HG02840 (cell line): ENCODE results near the gene LRRFIP1.
"Not testable (repeated sequence)": the region's sequence is repeated elsewhere in the genome, so short reads cannot be mapped to it uniquely, and the experiment has no call there.

Source experiments
- ATAC-seq: cut with Tn5 transposase; IDR thresholded peaks from one replicate; pipeline ENCODE4 v1.9.1; 2021; ENCODE audit warnings: mild to moderate bottlenecking, moderate library complexity, moderate number of reproducible peaks; ENCODE audit not compliant: unreplicated experiment, low FRiP score

Gene LRRFIP1

DNA sequence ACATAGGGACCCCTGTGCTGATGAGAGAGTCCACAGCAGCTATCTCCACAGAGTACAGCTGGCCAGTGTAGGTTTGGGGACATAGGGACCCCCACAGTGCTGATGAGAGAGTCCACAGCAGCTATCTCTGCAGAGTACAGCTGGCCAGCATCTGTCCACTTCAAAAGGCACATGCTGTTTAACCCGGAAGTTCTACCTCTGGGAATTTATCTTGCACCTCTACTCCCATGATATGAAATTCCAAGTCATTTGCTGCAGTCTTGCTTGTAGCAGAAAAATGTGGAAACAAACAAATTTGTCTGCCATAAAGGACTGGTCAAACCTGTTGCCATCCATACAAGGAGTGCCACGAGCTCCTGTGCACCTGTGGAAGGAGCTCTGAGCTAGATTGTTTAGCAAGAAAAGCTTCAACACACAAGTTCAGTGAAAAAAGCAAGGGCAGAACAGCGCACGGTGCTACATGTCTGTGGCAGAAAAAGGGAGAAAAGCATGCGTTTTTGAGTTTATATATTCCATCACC lies 33.1 kb downstream of the LRRFIP1 start:
- ATAC-seq: no peak

- ATAC-seq: no peak
Measured at GRCh38 chr2:237661270-237661669, 33.9 kb downstream of the LRRFIP1 start.

DNA sequence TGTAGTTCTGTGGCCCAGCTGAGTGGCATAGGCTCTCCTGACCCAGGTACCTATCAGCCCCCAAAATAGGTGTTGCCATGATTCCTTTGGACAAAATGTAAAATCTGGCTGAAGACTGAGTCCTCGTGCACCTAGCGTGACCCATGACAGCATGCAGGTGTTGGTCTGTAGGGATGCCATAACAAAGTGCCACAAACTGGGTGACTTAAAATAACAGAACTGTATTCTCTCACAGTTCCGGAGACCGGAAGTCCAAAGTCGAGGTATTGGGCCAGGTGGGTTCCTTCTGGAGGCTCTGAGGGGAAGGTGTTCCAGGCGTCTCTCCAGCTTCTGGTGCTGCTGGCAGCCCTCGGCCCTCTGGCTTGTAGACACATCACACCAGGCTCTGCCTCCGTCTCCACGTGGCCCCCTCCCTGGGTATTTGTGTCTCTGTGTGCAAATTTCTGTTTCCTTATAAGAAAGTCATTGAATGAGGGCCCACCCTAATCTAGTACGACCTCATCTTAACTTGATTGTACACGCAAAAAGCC lies 34.5 kb downstream of the LRRFIP1 start:
- no peak for ATAC-seq

GRCh38 chr2:237662671-237663093 lies 35.3 kb downstream of the LRRFIP1 start:
- ATAC-seq: no peak

GRCh38 chr2:237663517-237664110 lies 36.2 kb downstream of the LRRFIP1 start:
- ATAC-seq: no peak

GRCh38 chr2:237664151-237664550 lies 36.8 kb downstream of the LRRFIP1 start:
- no peak for ATAC-seq

GRCh38 chr2:237665713-237666143 lies 38.3 kb downstream of the LRRFIP1 start:
- no peak for ATAC-seq

GRCh38 chr2:237666606-237667005 lies 39.2 kb downstream of the LRRFIP1 start:
- no peak for ATAC-seq

GRCh38 chr2:237667050-237667576 lies 39.7 kb downstream of the LRRFIP1 start:
- not testable (repeated sequence) for ATAC-seq

DNA sequence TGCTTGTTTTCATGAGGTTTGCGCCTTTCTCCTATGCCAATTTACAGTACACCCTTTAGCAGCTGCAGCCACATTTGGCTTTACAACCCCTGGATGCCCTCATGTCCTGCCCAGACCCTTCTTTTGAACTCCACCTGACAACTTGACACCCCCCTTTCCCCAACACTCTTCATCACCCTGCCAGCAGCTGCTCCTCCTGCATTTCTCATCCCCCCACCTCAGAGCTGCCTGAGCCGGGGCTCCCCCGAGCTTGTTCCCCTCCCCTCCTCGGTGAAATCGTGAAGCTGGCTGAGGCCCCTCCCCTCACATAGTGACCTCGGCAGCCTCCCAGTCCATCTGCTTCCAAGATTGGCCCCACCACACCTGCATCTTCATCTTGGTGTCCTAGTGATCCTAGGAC lies 40.5 kb downstream of the LRRFIP1 start:
- ATAC-seq: no peak

DNA sequence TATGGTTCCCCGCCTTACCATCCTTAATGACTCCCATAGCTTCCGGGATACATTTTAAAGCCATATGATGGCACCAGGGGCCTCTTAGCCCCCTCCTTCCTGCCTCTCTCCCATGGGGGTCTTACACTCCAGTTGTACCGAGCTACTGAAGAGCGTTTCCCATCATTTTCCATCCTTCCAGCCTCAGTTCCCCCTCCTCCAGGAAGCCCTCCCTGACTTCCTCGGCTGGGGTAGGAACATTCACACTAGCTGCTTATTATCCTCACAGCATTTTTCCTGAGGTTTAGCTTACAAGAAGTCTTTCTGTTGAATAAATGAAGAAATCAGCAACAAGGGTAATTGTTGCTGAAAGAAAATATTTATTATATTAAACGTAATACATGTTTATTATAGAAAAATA lies 41.1 kb downstream of the LRRFIP1 start:
- ATAC-seq: no peak

DNA sequence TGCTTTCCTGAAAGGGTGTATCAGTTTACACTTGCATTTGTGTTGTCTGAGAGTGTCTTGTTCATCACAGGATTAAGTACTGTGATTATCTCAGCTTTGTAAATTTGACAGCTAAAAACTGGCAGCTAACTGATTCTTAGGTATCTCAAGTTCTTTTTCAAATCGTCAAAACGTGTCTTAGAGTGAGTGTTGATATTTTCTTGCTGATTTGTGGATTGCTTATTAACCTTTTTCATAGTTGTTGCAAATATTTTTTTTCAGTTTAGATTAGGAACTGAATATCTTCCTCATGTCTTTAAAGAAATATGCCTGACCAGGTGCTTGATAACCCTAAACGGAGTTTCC lies 41.9 kb downstream of the LRRFIP1 start:
- ATAC-seq: no peak

DNA sequence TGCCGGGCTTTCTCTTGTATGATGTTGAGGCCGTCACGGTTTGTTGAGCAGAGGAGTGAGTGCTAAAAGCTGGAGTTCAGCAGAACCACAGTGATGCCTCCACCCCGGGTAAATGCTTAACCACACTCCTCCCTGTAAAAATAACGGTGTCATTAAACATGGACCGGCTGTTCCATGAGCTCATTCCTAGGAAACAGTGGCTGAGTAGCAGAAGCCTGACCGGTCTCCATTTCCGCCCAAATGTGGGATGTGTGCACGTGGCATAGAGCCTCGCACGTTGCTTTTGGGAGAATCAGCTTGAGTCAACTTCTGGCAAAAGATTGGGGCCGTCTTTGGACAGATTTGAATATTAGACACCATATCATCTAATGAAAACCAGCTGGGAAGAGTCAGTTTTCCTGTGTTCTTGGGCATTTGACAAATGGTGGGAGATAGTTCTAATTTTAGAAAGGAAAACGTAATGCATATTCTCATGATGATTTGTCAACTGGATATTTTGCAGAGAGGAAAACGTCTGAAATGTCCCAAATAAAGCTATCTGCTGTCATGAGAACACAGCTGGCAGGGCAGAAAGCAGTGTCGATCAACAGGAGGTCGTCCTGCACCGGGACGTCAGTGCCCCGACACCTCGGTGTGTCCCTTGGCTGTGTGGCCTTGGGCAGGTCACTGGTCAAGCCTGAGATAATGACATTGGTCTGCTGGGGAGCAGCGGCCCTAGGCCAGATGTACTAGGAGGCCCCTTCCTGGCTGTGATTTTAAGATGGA lies 42.4 kb downstream of the LRRFIP1 start:
- no peak for ATAC-seq

- ATAC-seq: no peak
Measured at GRCh38 chr2:237670641-237671040, 43.3 kb downstream of the LRRFIP1 start.

DNA sequence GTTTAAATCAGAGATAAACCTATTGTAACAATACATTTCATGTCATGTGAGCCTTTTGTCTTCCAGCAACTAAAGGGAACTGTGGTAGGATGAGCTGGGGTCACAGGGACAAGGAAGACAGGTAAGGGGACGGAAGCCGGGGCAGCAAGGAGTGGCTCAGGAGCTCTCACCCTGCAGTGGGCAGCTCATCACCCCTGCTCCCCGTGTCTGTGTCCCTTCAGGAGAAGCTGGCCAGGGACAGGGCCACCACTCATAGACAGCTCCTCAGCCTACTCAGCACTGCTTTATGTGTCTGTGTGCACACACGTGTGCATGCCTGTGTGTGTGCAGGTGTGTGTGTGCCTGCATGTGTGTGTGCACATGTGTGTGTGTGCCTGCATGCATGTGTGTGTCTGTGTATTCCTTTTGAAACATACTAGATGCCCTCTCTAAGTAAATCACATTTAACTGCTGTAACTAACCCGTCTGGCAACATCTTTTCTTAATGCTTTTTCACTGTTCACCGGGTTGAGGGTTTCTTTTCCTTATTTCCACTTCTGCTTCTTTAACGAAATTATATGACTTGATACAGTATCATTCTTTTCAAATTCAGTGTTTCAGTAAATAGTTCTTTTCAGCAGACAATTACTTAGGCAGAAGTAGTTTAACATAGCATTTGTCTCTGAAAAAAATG lies 44.2 kb downstream of the LRRFIP1 start:
- no peak for ATAC-seq

- ATAC-seq: no peak
Measured at GRCh38 chr2:237672731-237673129, 45.3 kb downstream of the LRRFIP1 start.

GRCh38 chr2:237673130-237674001 lies 46.0 kb downstream of the LRRFIP1 start:
- ATAC-seq: no peak

GRCh38 chr2:237674731-237675276 lies 47.4 kb downstream of the LRRFIP1 start:
- peak; percentile 75 for ATAC-seq

GRCh38 chr2:237675316-237675715 lies 47.9 kb downstream of the LRRFIP1 start:
- no peak for ATAC-seq
